Trophoblast cell (in vitro differentiated cells and primary cell): Measurements from ENCODE around the gene MEGF10.

Experiments used
- DNase-seq, 2 donors: peaks; one replicate each; pipeline ENCODE4 v3.0.0-alpha.2; 2016
- H2AFZ ChIP-seq: 2 replicates; pipeline ENCODE4 v1.6.1; 2013; ENCODE audit warnings: low read length, moderate library complexity, mild to moderate bottlenecking; ENCODE audit not compliant: insufficient read depth, poor library complexity
- H2AK5ac ChIP-seq: 2 replicates; pipeline ENCODE4 v1.6.1; 2013; ENCODE audit warnings: mild to moderate bottlenecking, low read length
- H2BK120ac ChIP-seq: 2 replicates; pipeline ENCODE4 v1.6.1; 2013; ENCODE audit warnings: low read length, mild to moderate bottlenecking, moderate library complexity; ENCODE audit not compliant: insufficient read depth, poor library complexity
- H2BK12ac ChIP-seq: 2 replicates; pipeline ENCODE4 v1.6.1; 2013; ENCODE audit warnings: mild to moderate bottlenecking, low read length, moderate library complexity
- H2BK5ac ChIP-seq: 2 replicates; pipeline ENCODE4 v1.6.1; 2013; ENCODE audit warnings: low read length, low read depth, moderate library complexity, mild to moderate bottlenecking; ENCODE audit not compliant: poor library complexity
- H3K14ac ChIP-seq: 2 replicates; pipeline ENCODE4 v1.6.1; 2013; ENCODE audit warnings: mild to moderate bottlenecking, low read length
- H3K18ac ChIP-seq: 2 replicates; pipeline ENCODE4 v1.6.1; 2013; ENCODE audit warnings: mild to moderate bottlenecking, low read length
- H3K23ac ChIP-seq: 2 replicates; pipeline ENCODE4 v1.6.1; 2013; ENCODE audit warnings: low read length
- H3K27ac ChIP-seq: 2 replicates; pipeline ENCODE4 v1.5.1; 2013; ENCODE audit warnings: low read depth, mild to moderate bottlenecking, inconsistent platforms, low read length, moderate library complexity
- H3K27me3 ChIP-seq: 2 replicates; pipeline ENCODE4 v1.6.1; 2013; ENCODE audit warnings: inconsistent platforms, mild to moderate bottlenecking, low read length, moderate library complexity; ENCODE audit not compliant: insufficient read depth
- H3K36me3 ChIP-seq, 2 experiments: 1 replicate in 1 of 2; 2 replicates in 1 of 2; pipeline ENCODE4 v1.6.1; 2013; ENCODE audit warnings: low read length in 2 of 2, mild to moderate bottlenecking in 2 of 2, moderate library complexity in 1 of 2; ENCODE audit not compliant: insufficient read depth in 2 of 2, control insufficient read depth in 1 of 2
- H3K4ac ChIP-seq: 2 replicates; pipeline ENCODE4 v1.6.1; 2013; ENCODE audit warnings: low read depth, mild to moderate bottlenecking, low read length, moderate library complexity
- H3K4me1 ChIP-seq, 2 experiments: 1 replicate in 1 of 2; 2 replicates in 1 of 2; pipeline ENCODE4 v1.6.1; 2013; ENCODE audit warnings: low read length in 2 of 2, mild to moderate bottlenecking in 2 of 2, moderate library complexity in 1 of 2; ENCODE audit not compliant: insufficient read depth in 2 of 2, control insufficient read depth in 1 of 2
- H3K4me2 ChIP-seq: 2 replicates; pipeline ENCODE4 v1.6.1; 2013; ENCODE audit warnings: inconsistent platforms, mild to moderate bottlenecking, low read length, moderate library complexity
- H3K4me3 ChIP-seq: 2 replicates; pipeline ENCODE4 v1.5.1; 2013; ENCODE audit warnings: mild to moderate bottlenecking, low read depth, low read length, inconsistent platforms
- H3K79me1 ChIP-seq: one replicate; pipeline ENCODE4 v1.6.1; 2013; ENCODE audit warnings: low read length
- H3K79me2 ChIP-seq: 2 replicates; pipeline ENCODE4 v1.6.1; 2013; ENCODE audit warnings: low read length, mild to moderate bottlenecking; ENCODE audit not compliant: control insufficient read depth, insufficient read depth, poor library complexity
- H3K9ac ChIP-seq: 2 replicates; pipeline ENCODE4 v1.6.1; 2013; ENCODE audit warnings: mild to moderate bottlenecking, low read length
- H3K9me3 ChIP-seq: 2 replicates; pipeline ENCODE4 v1.6.1; 2013; ENCODE audit warnings: low read depth, mild to moderate bottlenecking, control low read depth, inconsistent platforms, low read length; ENCODE audit not compliant: insufficient read depth
- H4K12ac ChIP-seq: 2 replicates; pipeline ENCODE4 v1.6.1; 2013; ENCODE audit warnings: low read depth, mild to moderate bottlenecking, low read length, moderate library complexity
- H4K8ac ChIP-seq: 2 replicates; pipeline ENCODE4 v1.6.1; 2013; ENCODE audit warnings: low read depth, mild to moderate bottlenecking, low read length, moderate library complexity
- H4K91ac ChIP-seq: one replicate; pipeline ENCODE4 v1.6.1; 2013; ENCODE audit warnings: low read depth, mild to moderate bottlenecking, low read length, moderate library complexity
- WGBS: extraction: QIAGEN DNeasy Blood & Tissue Kit; methylation state at CpG from one replicate; pipeline ENCODE4 v1.1.7; 2013; ENCODE audit warnings: missing lambda C conversion rate; ENCODE audit not compliant: insufficient read length, insufficient coverage; ENCODE audit errors: extremely low coverage; 5-methylcytosine and 5-hydroxymethylcytosine counted together

The MEGF10 gene

GRCh38 chr5:127415034-127415433 is 124.4 kb downstream of the MEGF10 start:
- H3K9ac ChIP-seq = no peak overlapping the region
- no peak overlapping the region for H4K8ac ChIP-seq
- no peak overlapping the region for H2AFZ ChIP-seq
- no peaks in the 10 kb centered on the region for H3K79me2 ChIP-seq
- no peaks in the 10 kb centered on the region for H3K36me3 ChIP-seq
- no peak overlapping the region for H4K12ac ChIP-seq
- H3K27me3 ChIP-seq = no peaks in the 10 kb centered on the region
- no peaks in the 10 kb centered on the region for H3K9me3 ChIP-seq
- no peak overlapping the region for H3K23ac ChIP-seq
- no peak overlapping the region for H3K18ac ChIP-seq
- no peak overlapping the region for H3K27ac ChIP-seq
- H3K4me3 ChIP-seq = no peak overlapping the region
- no CpG with 5 or more reads among the region's 2 CpGs for WGBS
- H2BK120ac ChIP-seq = no peak overlapping the region
- no peak overlapping the region for H2AK5ac ChIP-seq
- no peak for DNase-seq
- H3K4me2 ChIP-seq = no peak overlapping the region
- no peak overlapping the region for H2BK12ac ChIP-seq
- no peaks in the 10 kb centered on the region for H3K79me1 ChIP-seq
- H3K4me1 ChIP-seq = no peaks in the 10 kb centered on the region
- no peak overlapping the region for H2BK5ac ChIP-seq
- no peak overlapping the region for H3K4ac ChIP-seq
- no peak overlapping the region for H3K14ac ChIP-seq
- H4K91ac ChIP-seq = no peak overlapping the region

GRCh38 chr5:127416906-127417305 is 126.3 kb downstream of the MEGF10 start:
- H3K27me3 ChIP-seq = no peaks in the 10 kb centered on the region
- H3K23ac ChIP-seq = no peak overlapping the region
- no peak overlapping the region for H3K4me2 ChIP-seq
- H2AK5ac ChIP-seq = no peak overlapping the region
- H2BK5ac ChIP-seq = no peak overlapping the region
- H3K36me3 ChIP-seq = no peaks in the 10 kb centered on the region
- no peak overlapping the region for H4K8ac ChIP-seq
- no peak overlapping the region for H2AFZ ChIP-seq
- no CpG with 5 or more reads among the region's 4 CpGs for WGBS
- no peak overlapping the region for H4K91ac ChIP-seq
- no peak overlapping the region for H3K4ac ChIP-seq
- H3K27ac ChIP-seq = no peak overlapping the region
- no peak overlapping the region for H2BK120ac ChIP-seq
- H3K4me3 ChIP-seq = no peak overlapping the region
- no peak overlapping the region for H4K12ac ChIP-seq
- DNase-seq = no peak
- H3K9me3 ChIP-seq = no peaks in the 10 kb centered on the region
- H3K18ac ChIP-seq = no peak overlapping the region
- no peaks in the 10 kb centered on the region for H3K4me1 ChIP-seq
- H2BK12ac ChIP-seq = no peak overlapping the region
- no peak overlapping the region for H3K9ac ChIP-seq
- no peak overlapping the region for H3K14ac ChIP-seq
- H3K79me1 ChIP-seq = no peaks in the 10 kb centered on the region
- H3K79me2 ChIP-seq = no peaks in the 10 kb centered on the region

GRCh38 chr5:127417528-127417927 is 126.9 kb downstream of the MEGF10 start:
- no peak overlapping the region for H3K4ac ChIP-seq
- WGBS = no CpG with 5 or more reads among the region's 2 CpGs
- H3K79me2 ChIP-seq = no peaks in the 10 kb centered on the region
- H2BK12ac ChIP-seq = no peak overlapping the region
- no peak overlapping the region for H3K18ac ChIP-seq
- H2BK5ac ChIP-seq = no peak overlapping the region
- H4K8ac ChIP-seq = no peak overlapping the region
- H3K4me2 ChIP-seq = no peak overlapping the region
- H3K27me3 ChIP-seq = no peaks in the 10 kb centered on the region
- no peak overlapping the region for H2AFZ ChIP-seq
- H4K12ac ChIP-seq = no peak overlapping the region
- no peak overlapping the region for H3K14ac ChIP-seq
- no peak overlapping the region for H3K27ac ChIP-seq
- no peak overlapping the region for H3K4me3 ChIP-seq
- no peaks in the 10 kb centered on the region for H3K9me3 ChIP-seq
- H3K9ac ChIP-seq = peak overlapping the region; percentile 60
- H2BK120ac ChIP-seq = no peak overlapping the region
- peak overlapping the region; percentile 68 for H3K23ac ChIP-seq
- no peaks in the 10 kb centered on the region for H3K4me1 ChIP-seq
- no peaks in the 10 kb centered on the region for H3K36me3 ChIP-seq
- no peaks in the 10 kb centered on the region for H3K79me1 ChIP-seq
- H2AK5ac ChIP-seq = no peak overlapping the region
- no peak for DNase-seq
- H4K91ac ChIP-seq = no peak overlapping the region

GRCh38 chr5:127418367-127418766 is 127.8 kb downstream of the MEGF10 start:
- DNase-seq = no peak
- no peak overlapping the region for H3K4me2 ChIP-seq

More at GRCh38 chr5:127418367-127418766, 127.8 kb downstream of the MEGF10 start:
- Histone ChIP-seq H3K79me2 (no peaks in the 10 kb centered on the region), H3K4me3 (no peak overlapping the region), H3K27me3 (no peaks in the 10 kb centered on the region), H3K14ac (no peak overlapping the region), H2BK12ac (no peak overlapping the region), H2BK5ac (no peak overlapping the region), H2BK120ac (no peak overlapping the region), H3K23ac (no peak overlapping the region), H2AK5ac (no peak overlapping the region), H3K4ac (no peak overlapping the region), H3K18ac (no peak overlapping the region), H4K12ac (no peak overlapping the region), H4K8ac (no peak overlapping the region), H3K36me3 (no peaks in the 10 kb centered on the region), H4K91ac (no peak overlapping the region), H3K27ac (no peak overlapping the region), H3K79me1 (no peaks in the 10 kb centered on the region), H3K9me3 (no peaks in the 10 kb centered on the region), H3K9ac (no peak overlapping the region), H2AFZ (no peak overlapping the region), H3K4me1 (no peaks in the 10 kb centered on the region)
- no CpG with 5 or more reads among the region's 1 CpG for WGBS
